Motor neuron (in vitro differentiated cells): ENCODE measurements around the gene WWOX. TPM values are rescaled to one million over a fixed set of nuclear protein-coding genes. Genes with fewer than 3 reads are reported as not detected.

Experiments used
- ATAC-seq, 8 experiments: fragments of 200-7000 bp; cut with Tn5 transposase; replicated peaks in 6 of 8; 2 replicates each; pipeline ENCODE4 v1.8.0; 2021; ENCODE audit warnings: mild to moderate bottlenecking in 8 of 8, moderate library complexity in 8 of 8
- H3K27ac ChIP-seq, 2 donors: fragments of 250-450 bp; sonication (Bioruptor Pico); 2 replicates each; pipeline ENCODE4 v1.9.0; 2021; ENCODE audit warnings: antibody characterized with exemption in 2 of 2, mild to moderate bottlenecking in 2 of 2, moderate library complexity in 1 of 2
- H3K4me1 ChIP-seq, 2 donors: fragments of 250-450 bp; sonication (Bioruptor Pico); replicated peaks in 1 of 2; 2 replicates each; pipeline ENCODE4 v1.6.1; 2021; ENCODE audit warnings: antibody characterized with exemption in 2 of 2, mild to moderate bottlenecking in 2 of 2, moderate library complexity in 1 of 2
- H3K4me3 ChIP-seq, 5 donors: fragments of 250-450 bp; sonication (Bioruptor Pico); 2 replicates each; pipeline ENCODE4 v1.9.0; 2021; ENCODE audit warnings: antibody characterized with exemption in 5 of 5, mild to moderate bottlenecking in 5 of 5, moderate library complexity in 4 of 5
- WGBS, 10 experiments: fragments of 450-650 bp; shearing (Covaris generic); methylation state at CpG; one replicate each; pipeline ENCODE4 v1.0.0; 2022; 5-methylcytosine and 5-hydroxymethylcytosine counted together
- in situ Hi-C, 9 experiments: fragments of 400-800 bp; cut with MboI; loops; one replicate each; pipeline ENCODE4 v1.15.0; 2021; ENCODE audit warnings: low sequenced_read_pairs in 9 of 9, low pct_unique_long_range_greater_than_20kb in 2 of 9; ENCODE audit not compliant: unreplicated experiment in 9 of 9
- total RNA-seq, 8 experiments: library from RNA; unstranded; fragments of 300-600 nt; gene quantifications; 2 replicates each; pipeline versions ENCODE4 v1.2.3 to v1.2.4, GENCODE V29; 2022

WWOX gene
- total RNA-seq, 8 experiments from 2014 or later: 10.3 to 27.8 (median 12.3) TPM

DNA sequence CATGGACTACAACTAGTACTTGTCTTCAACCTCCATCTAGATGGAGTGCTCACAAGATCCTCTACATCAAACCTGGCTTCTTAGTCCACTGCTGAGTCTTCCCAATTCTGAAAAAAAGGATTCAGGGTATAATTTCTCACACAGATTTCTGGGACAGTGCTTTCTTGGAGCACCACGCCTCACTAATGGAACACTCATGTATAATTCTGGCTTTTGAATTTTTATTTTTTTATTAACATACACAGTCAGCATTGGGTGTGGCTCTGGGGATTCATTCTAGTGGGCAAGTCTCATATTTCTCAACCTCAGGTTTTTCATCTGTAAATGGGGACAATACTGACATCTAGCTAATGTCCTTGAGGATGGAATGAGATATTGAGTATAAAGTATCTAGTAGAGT is 696.0 kb downstream of the WWOX start:
- H3K27ac ChIP-seq: no peak overlapping the region
- H3K4me1 ChIP-seq: peaks cover 3 to 22% of the 10 kb centered on the region in 2 donors
- ATAC-seq: peak in 3 of 8 experiments; percentile 54 to 78 (median 67)
- H3K4me3 ChIP-seq: no peak overlapping the region
- 0 to 100% (median 88%) methylated on average over 1 of the region's 1 CpG; no CpG with 5 or more reads in 3 of the 10 experiments for WGBS, 10 experiments
- in situ Hi-C loops: no loop called here

DNA sequence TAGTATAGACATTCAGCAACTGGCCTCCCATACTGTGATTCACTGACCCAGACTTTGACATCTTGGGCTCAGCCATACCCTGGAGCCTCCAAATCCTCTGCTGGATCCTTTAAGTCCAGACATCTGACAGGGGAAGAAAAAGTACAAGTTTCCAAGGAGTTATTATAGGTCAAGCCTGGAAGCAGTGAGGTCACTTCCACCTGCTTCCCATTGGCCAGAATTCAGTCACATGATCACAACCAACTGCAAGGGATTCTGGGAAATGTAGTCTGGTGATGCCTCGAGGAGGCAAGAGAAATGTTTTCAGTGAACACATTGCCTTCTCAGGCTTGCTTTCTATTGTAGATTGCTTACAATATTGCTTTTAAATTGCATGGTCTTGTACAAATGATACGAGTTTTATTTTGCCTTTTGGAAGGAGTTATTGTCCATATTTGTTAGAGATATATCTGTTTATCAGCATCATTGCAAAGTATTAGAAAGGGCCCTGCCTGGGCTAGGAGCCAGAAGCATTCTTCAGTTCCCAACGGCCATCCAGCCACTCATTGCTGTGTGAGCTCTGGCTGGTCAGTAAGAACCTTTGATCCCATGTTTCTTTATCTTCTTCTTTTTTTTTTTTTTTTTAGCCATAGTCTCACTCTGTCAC is 696.9 kb downstream of the WWOX start:
- peak in 3 of 8 experiments; percentile 17 to 60 (median 42) for ATAC-seq
- no peak overlapping the region for H3K27ac ChIP-seq
- 0 to 86% (median 44%) methylated on average over 1 to 3 of the region's 3 CpGs; no CpG with 5 or more reads in 1 of the 10 experiments for WGBS, 10 experiments
- no peak overlapping the region for H3K4me3 ChIP-seq
- H3K4me1 ChIP-seq: peaks cover 3 to 22% of the 10 kb centered on the region in 2 donors
- in situ Hi-C loops: no loop called here

DNA sequence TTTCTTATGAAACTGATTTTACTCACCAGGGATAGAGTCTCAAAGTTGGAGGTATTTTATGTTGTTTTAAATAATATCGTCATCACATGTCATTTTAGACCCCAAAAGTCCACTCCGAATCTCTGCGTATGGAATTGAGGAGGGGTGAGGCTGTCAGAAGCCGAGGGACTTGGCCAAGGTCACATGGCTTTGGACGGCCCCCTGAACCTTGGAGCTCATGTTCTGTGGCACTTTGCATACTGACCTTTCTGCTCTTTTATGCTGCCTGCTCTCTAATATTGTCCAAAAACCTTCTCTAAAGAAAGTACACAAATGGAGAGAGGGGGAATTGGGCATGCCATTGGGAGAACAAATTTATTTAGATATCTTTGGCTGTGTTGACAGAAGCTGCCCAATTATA is 700.0 kb downstream of the WWOX start:
- WGBS, 10 experiments: 0 to 100% (median 62%) methylated on average over 1 to 5 of the region's 5 CpGs; no CpG with 5 or more reads in 2 of the 10 experiments
- in situ Hi-C loops: no loop called here

GRCh38 chr16:78800523-78800922 is 701.1 kb downstream of the WWOX start:
- Histone ChIP-seq H3K4me3 (no peak overlapping the region), H3K4me1 (peaks cover 8 to 29% of the 10 kb centered on the region in 2 donors), H3K27ac (no peak overlapping the region)
- in situ Hi-C loops: no loop called here
- WGBS, 10 experiments: 25 to 96% (median 70%) methylated on average over 2 to 3 of the region's 3 CpGs; no CpG with 5 or more reads in 3 of the 10 experiments
- ATAC-seq: no peak

More for the DNA sequence above, 700.0 kb downstream of the WWOX start:
- H3K4me1 ChIP-seq: peaks cover 8 to 24% of the 10 kb centered on the region in 2 donors
- no peak overlapping the region for H3K4me3 ChIP-seq
- no peak for ATAC-seq
- H3K27ac ChIP-seq: no peak overlapping the region

DNA sequence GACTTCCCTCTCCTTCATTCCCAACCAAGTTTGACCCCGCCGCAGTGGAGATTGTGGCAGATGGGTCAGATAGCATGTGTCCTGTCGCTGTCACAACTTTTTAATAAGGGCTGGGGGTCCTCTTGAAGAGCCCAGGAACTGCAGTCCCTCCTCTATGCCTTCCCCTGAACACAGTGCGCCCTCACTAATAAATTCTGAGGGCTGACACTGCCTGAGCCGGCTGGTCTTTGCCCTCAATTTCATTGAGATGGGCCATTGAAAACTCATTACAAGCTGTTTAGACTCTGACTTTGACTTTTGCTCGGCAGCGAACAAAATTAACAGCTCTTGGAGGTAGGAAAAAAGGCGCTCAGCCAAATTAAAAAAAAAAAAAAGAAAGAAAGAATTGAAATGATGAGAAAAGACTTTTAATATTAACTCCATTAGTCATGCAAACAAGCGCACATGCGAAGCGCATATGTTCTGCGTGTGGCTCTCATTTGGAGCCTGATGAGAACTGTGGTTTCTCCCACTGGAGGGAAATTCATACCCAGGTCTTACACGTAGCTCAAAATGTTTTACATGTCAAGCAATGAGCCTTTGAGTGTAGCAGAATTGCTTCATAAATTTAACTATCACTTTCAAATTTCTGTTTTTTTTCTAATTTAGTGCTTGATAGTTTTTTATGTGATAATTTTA is 704.7 kb downstream of the WWOX start:
- Histone ChIP-seq H3K4me1 (peaks cover 8 to 23% of the 10 kb centered on the region in 2 donors), H3K27ac (no peak overlapping the region), H3K4me3 (no peak overlapping the region)
- peak in 5 of 8 experiments; percentile 39 to 82 (median 59) for ATAC-seq
- 18 to 75% (median 60%) methylated on average over 3 to 11 of the region's 13 CpGs; no CpG with 5 or more reads in 1 of the 10 experiments for WGBS, 10 experiments
- in situ Hi-C loops: no loop called here

DNA sequence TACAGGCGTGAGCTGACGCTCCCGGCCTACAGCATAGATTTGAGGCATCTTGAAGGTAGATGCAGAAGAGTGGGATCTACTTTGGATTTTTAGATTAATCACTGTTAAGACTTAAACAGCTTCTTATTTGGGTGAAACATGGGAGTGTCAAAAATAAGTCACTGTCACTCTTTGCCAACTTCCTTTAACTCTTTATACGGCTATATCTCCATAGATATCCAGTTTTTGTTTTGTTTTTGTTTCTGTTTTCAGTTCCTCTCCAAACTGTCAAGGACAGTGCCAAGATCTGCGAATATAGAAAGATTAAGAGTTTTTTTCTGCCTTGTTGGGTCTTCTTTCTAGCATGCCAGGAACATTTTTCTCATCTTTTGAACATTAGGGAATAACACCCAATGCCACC is 706.1 kb downstream of the WWOX start:
- no peak overlapping the region for H3K27ac ChIP-seq
- 11 to 100% (median 86%) methylated on average over 1 to 4 of the region's 5 CpGs for WGBS, 10 experiments
- peaks cover 14 to 20% of the 10 kb centered on the region in 2 donors for H3K4me1 ChIP-seq
- in situ Hi-C loops: no loop called here
- ATAC-seq: no peak
- no peak overlapping the region for H3K4me3 ChIP-seq

- H3K27ac ChIP-seq: no peak overlapping the region
- WGBS, 10 experiments: 4 to 100% (median 84%) methylated on average over 1 to 2 of the region's 2 CpGs; no CpG with 5 or more reads in 2 of the 10 experiments
- H3K4me3 ChIP-seq: no peak overlapping the region
- peaks cover 15 to 17% of the 10 kb centered on the region in 2 donors for H3K4me1 ChIP-seq
- in situ Hi-C loops: no loop called here
- peak in 1 of 8 experiments; percentile 16 for ATAC-seq
Measured at GRCh38 chr16:78811247-78811646, 711.8 kb downstream of the WWOX start.

- Histone ChIP-seq H3K4me3 (no peak overlapping the region), H3K4me1 (peaks cover 15 to 17% of the 10 kb centered on the region in 2 donors), H3K27ac (no peak overlapping the region)
- ATAC-seq: no peak
- 79 to 100% (median 96%) methylated on average over 2 to 6 of the region's 6 CpGs; no CpG with 5 or more reads in 3 of the 10 experiments for WGBS, 10 experiments
- in situ Hi-C loops: no loop called here
Measured at GRCh38 chr16:78812582-78812981, 713.1 kb downstream of the WWOX start.

DNA sequence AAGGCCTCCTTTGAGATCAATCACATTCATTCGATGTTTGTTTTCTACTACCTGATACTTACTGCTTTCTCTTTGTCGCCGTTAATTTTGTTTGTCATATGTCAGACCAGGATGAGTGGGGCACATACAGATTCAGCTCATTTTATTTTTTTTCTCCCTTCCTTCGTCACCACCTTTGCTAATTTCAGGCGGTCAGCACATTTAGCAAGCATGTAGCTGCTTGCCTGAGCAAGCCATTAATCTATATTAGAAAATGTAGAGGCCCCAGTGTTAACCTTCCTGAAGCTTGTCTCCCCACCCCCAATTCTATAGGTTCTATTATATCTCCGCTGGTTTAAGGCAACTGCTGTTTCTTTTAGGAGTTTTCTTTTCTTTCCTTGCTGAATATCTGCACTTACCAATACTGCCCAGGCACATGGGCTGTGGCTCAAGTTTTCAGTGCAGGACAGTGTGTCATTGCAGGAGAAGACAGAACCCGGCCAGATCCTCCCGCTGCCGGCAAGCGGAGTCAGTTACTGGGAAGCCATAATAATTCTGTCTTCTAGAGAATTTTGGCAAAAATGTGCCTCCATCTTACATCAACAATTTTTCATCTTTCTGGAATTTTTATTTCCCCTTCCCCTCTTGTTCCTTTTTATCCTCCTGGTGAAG is 714.3 kb downstream of the WWOX start:
- Histone ChIP-seq H3K27ac (no peak overlapping the region), H3K4me3 (no peak overlapping the region), H3K4me1 (peaks cover 14 to 15% of the 10 kb centered on the region in 2 donors)
- ATAC-seq: peak in 5 of 8 experiments; percentile 47 to 58 (median 52)
- in situ Hi-C loops: no loop called here
- 26 to 75% (median 56%) methylated on average over 3 to 10 of the region's 10 CpGs for WGBS, 10 experiments

- no peak for ATAC-seq
- peaks cover 8 to 12% of the 10 kb centered on the region in 2 donors for H3K4me1 ChIP-seq
- no peak overlapping the region for H3K4me3 ChIP-seq
- 0 to 100% (median 80%) methylated on average over 1 to 2 of the region's 2 CpGs; no CpG with 5 or more reads in 1 of the 10 experiments for WGBS, 10 experiments
- in situ Hi-C loops: no loop called here
- no peak overlapping the region for H3K27ac ChIP-seq
Measured at GRCh38 chr16:78815713-78816112, 716.3 kb downstream of the WWOX start.

DNA sequence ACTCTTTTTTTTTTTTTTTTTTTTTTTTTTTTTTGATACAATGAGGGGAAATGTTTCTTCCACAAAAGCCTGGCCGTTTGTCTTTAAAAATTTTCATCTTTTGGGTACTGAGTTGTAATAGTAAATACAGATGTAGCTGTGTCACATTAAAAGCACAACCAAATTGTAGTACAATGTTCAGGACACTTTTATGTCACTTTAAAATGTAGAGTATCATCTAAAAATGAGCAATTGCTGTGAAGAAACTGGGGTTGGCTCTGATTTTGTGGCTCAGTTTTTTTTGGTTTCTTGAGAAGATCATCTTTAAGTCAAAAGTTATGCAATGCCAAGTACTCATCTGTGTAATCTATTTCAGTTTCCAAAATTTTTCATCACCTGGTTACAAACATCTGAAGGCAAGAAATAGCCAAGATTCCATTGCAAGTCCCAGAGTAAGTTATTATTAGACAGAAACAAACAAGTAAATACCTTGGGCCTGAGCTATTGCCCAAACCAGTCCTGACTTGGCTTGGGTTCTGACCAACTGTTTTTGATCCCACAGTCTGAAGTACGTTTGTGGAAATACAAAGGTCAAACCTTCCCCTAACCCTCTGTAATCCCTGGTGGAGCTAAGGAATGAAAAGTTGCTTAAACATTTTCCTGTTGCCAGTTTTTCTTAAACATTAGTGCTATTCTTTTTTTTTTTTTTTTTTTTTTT is 717.2 kb downstream of the WWOX start:
- Histone ChIP-seq H3K4me1 (peaks cover 8 to 12% of the 10 kb centered on the region in 2 donors), H3K4me3 (no peak overlapping the region), H3K27ac (no peak overlapping the region)
- ATAC-seq: no peak
- 15 to 94% (median 65%) methylated on average over 1 to 2 of the region's 2 CpGs for WGBS, 10 experiments
- in situ Hi-C loops: no loop called here

DNA sequence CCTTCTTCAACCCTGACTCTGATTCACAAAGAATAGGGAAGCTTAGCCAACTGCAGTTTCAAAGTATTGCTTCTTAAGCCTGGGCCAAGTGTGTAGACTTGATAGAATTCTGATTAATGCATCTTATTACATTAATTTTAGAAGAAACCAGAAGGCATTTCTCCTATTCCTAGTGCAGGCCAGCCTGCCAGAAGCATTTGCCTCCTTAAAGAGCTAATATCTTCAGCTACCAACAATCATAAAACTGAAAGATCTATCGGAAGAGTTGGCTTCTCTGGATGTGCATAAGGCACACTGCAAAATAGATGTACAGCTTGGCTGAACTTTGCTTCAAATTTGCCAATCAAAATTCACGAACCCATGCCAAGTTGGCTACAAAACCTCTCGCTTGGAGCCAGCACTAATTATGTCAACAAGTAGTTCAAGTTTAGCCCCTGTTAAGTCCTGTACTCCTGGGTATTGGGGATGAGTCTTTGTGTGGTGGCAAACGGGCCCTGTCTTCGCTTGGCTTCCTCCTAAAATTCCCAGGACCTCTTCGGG is 717.8 kb downstream of the WWOX start:
- ATAC-seq: no peak
- in situ Hi-C loops: no loop called here
- 0 to 100% (median 96%) methylated on average over 1 to 5 of the region's 6 CpGs; no CpG with 5 or more reads in 1 of the 10 experiments for WGBS, 10 experiments
- Histone ChIP-seq H3K27ac (no peak overlapping the region), H3K4me3 (no peak overlapping the region), H3K4me1 (peaks cover 8 to 12% of the 10 kb centered on the region in 2 donors)
